Fibroblast of the aortic adventitia (primary cell): Measurements from ENCODE around the gene CYP27C1. TPM values are rescaled to one million over a fixed set of nuclear protein-coding genes. Genes with fewer than 3 reads are reported as not detected.

Experiments
- DNase-seq: peaks from one replicate; pipeline ENCODE4 v3.0.0-alpha.2; 2010; ENCODE audit warnings: low read depth
- H3K4me3 ChIP-seq: 2 replicates; pipeline ENCODE4 v1.5.1; 2011; ENCODE audit warnings: low read depth, mild to moderate bottlenecking, control low read depth, low read length, moderate library complexity
- total RNA-seq: library from RNA; depleted of rRNA; stranded (reverse); fragments of >200 nt; gene quantifications from 2 replicates; pipeline ENCODE4 v1.2.3, GENCODE V29; 2012; ENCODE audit warnings: low replicate concordance
- TF ChIP-seq, protein P1 (sequence below): IDR thresholded peaks from 2 replicates; pipeline ENCODE4 v1.5.1; 2011; ENCODE audit warnings: mild to moderate bottlenecking, low read length, control low read depth, inconsistent platforms; ENCODE audit not compliant: insufficient read depth

CYP27C1 gene
- total RNA-seq, 1 donor: 0.72 TPM

DNA sequence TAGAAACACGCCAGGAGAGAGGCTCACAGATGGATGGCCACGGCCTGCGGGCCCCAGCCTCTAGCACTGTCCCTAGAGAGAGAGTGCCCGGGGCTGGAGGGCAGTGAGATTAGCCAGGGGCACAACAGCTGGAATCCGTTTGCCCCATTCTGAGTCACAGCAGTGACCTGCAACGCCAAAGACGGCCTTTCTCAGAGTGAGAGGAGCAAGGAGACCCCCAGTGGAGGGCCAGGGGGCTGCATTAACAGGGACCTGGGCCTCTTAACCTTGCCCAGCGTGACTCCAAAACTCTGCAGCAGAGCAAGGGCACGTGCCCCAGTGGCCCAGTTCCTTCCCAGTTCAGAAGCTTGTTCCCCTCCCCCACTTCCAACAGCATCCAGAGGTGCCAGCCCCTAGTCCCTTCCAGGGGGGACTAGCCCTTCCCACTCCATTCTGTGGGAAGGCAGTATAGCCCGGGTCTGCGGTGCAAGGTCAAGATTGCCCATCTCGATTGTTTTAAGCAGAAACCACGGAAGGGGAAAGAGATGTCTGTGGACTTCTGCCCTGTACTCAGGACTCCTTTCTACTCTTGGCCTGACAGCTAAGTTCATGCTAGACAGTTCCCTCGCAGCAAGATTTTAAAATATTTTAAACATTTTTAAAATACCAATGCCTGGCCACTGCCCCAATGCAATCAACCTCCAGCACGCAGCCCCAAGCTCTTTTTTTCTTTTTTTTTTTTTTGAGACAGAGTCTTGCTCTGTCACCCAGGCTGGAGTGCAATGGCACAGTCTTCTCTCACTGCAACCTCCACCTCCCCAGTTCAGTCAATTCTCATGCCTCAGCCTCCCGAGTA lies 62.2 kb downstream of the CYP27C1 start:
- DNase-seq: peak; percentile 7
- TF ChIP-seq, protein P1, sequence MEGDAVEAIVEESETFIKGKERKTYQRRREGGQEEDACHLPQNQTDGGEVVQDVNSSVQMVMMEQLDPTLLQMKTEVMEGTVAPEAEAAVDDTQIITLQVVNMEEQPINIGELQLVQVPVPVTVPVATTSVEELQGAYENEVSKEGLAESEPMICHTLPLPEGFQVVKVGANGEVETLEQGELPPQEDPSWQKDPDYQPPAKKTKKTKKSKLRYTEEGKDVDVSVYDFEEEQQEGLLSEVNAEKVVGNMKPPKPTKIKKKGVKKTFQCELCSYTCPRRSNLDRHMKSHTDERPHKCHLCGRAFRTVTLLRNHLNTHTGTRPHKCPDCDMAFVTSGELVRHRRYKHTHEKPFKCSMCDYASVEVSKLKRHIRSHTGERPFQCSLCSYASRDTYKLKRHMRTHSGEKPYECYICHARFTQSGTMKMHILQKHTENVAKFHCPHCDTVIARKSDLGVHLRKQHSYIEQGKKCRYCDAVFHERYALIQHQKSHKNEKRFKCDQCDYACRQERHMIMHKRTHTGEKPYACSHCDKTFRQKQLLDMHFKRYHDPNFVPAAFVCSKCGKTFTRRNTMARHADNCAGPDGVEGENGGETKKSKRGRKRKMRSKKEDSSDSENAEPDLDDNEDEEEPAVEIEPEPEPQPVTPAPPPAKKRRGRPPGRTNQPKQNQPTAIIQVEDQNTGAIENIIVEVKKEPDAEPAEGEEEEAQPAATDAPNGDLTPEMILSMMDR: peak; percentile 23
- H3K4me3 ChIP-seq: no peak overlapping the region

GRCh38 chr2:127157114-127157513 lies 63.0 kb downstream of the CYP27C1 start:
- TF ChIP-seq, protein P1: no peak
- DNase-seq: no peak
- H3K4me3 ChIP-seq: no peak overlapping the region

DNA sequence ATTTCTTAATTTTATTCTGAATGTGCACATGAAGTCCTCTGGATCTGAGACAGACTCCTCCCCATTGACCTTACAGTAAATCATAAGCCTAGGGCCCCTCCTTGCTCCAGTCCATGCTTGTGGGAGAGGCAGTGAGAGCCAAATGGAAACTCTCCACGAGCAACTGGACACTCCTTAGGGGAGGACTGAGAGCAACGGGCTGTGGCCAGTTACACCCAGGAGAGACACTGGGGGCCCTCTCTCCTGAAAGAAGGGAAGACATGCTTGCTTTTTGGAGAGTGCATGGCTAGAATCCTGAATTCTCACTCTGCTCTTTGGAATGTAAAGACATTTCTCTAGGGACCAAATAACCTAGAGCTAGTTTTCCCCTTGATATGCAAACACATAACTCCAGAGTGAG lies 64.2 kb downstream of the CYP27C1 start:
- TF ChIP-seq, protein P1: no peak
- H3K4me3 ChIP-seq: no peak overlapping the region
- peak; percentile 86 for DNase-seq

GRCh38 chr2:127155028-127155581 lies 65.0 kb downstream of the CYP27C1 start:
- no peak overlapping the region for H3K4me3 ChIP-seq
- TF ChIP-seq, protein P1: no peak
- DNase-seq: peak; percentile 93

DNA sequence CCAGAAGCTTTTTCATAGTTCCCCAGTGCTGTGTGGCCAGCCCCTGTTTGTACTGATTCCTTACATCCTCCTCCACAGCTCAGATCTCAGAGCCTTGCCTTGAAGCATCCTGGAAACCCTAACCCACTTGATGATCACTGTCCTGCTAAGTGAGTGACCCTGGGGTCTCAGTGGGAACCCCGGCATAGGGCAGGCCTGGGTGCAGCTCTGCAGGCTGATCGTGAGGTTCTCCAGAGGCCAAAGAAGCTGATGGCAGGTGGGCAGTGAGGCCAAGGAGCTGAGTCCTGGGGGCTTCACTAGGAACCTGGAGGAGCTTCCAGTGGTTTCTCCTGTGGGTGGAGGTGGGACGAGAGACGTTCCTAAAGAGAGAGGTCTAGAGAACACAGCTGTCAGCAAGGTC lies 65.7 kb downstream of the CYP27C1 start:
- no peak overlapping the region for H3K4me3 ChIP-seq
- TF ChIP-seq, protein P1: no peak
- DNase-seq: no peak

DNA sequence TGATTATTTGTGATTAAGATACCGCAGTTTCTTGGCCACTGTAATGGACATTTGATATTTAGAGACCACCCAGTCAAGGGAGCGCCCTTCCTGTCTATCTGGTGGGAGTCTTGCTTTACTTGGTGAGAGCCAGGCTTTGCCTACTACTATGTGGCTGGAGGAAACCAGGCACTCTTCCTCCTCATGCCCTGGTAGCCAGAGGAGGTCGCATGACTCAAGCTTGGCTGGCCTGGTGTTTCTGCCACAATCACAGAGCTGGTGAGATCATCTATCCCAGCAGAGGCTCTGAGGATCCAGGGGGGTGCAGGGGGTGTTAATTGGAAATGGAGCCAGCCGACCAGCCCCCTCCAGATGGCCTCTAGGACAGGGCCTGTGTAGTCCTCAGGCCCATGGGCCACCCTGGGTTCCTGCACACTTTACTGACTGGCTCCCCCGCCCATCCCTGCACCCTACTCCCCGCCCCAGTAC lies 66.4 kb downstream of the CYP27C1 start:
- TF ChIP-seq, protein P1: no peak
- no peak overlapping the region for H3K4me3 ChIP-seq
- DNase-seq: peak; percentile 88

GRCh38 chr2:127150996-127151395 lies 69.1 kb downstream of the CYP27C1 start:
- DNase-seq: no peak
- H3K4me3 ChIP-seq: no peak overlapping the region
- TF ChIP-seq, protein P1: no peak
